GM21447 (cell line): Measurements from ENCODE around the gene ATP11A.
A peak's percentile ranks its signal among the peaks of the same experiment; 100 is the strongest.
"Not testable (repeated sequence)": the region's sequence is repeated elsewhere in the genome, so short reads cannot be mapped to it uniquely, and the experiment has no call there.

Source experiments
- ATAC-seq: cut with Tn5 transposase; IDR thresholded peaks from one replicate; pipeline ENCODE4 v1.9.1; 2021; ENCODE audit not compliant: unreplicated experiment

Gene ATP11A

GRCh38 chr13:112786810-112787209, 97.0 kb downstream of the ATP11A start:
- ATAC-seq: not testable (repeated sequence)

- no peak for ATAC-seq
Measured at GRCh38 chr13:112790735-112791641, 101.2 kb downstream of the ATP11A start.

- no peak for ATAC-seq
Measured at GRCh38 chr13:112791663-112792440, 102.0 kb downstream of the ATP11A start.

GRCh38 chr13:112792511-112792910, 102.7 kb downstream of the ATP11A start:
- ATAC-seq: no peak

- no peak for ATAC-seq
Measured at GRCh38 chr13:112793545-112794445, 104.0 kb downstream of the ATP11A start.

GRCh38 chr13:112795277-112795676, 105.4 kb downstream of the ATP11A start:
- ATAC-seq: no peak

GRCh38 chr13:112796190-112796915, 106.5 kb downstream of the ATP11A start:
- ATAC-seq: no peak

- ATAC-seq: no peak
Measured at GRCh38 chr13:112799394-112799793, 109.6 kb downstream of the ATP11A start.

GRCh38 chr13:112800057-112800456, 110.2 kb downstream of the ATP11A start:
- no peak for ATAC-seq

- not testable (repeated sequence) for ATAC-seq
Measured at GRCh38 chr13:112800807-112801206, 111.0 kb downstream of the ATP11A start.

GRCh38 chr13:112802802-112803195, 113.0 kb downstream of the ATP11A start:
- peak; percentile 47 for ATAC-seq

- peak; percentile 56 for ATAC-seq
Measured at GRCh38 chr13:112803422-112803821, 113.6 kb downstream of the ATP11A start.

- ATAC-seq: no peak
Measured at GRCh38 chr13:112804374-112804773, 114.5 kb downstream of the ATP11A start.

GRCh38 chr13:112806739-112807652, 117.2 kb downstream of the ATP11A start:
- ATAC-seq: no peak

- no peak for ATAC-seq
Measured at GRCh38 chr13:112807653-112808376, 118.0 kb downstream of the ATP11A start.

GRCh38 chr13:112808377-112809140, 118.7 kb downstream of the ATP11A start:
- no peak for ATAC-seq

GRCh38 chr13:112809332-112810315, 119.8 kb downstream of the ATP11A start:
- no peak for ATAC-seq
